Loucy (cell line): ENCODE measurements around the gene TMEM53.

Experiments used
- EZH2phosphoT487 ChIP-seq: fragments of 200-600 bp; IDR thresholded peaks from 2 replicates; pipeline ENCODE4 v1.6.1; 2018; ENCODE audit warnings: antibody characterized with exemption, mild to moderate bottlenecking, moderate library complexity, borderline replicate concordance
- TF ChIP-seq, protein P1 (sequence below): fragments of 200-600 bp; sonication (generic); conservative IDR thresholded peaks from 2 replicates; pipeline ENCODE4 v1.5.1; 2014; ENCODE audit warnings: mild to moderate bottlenecking, antibody characterized with exemption, low read length

- TF ChIP-seq, protein P1, sequence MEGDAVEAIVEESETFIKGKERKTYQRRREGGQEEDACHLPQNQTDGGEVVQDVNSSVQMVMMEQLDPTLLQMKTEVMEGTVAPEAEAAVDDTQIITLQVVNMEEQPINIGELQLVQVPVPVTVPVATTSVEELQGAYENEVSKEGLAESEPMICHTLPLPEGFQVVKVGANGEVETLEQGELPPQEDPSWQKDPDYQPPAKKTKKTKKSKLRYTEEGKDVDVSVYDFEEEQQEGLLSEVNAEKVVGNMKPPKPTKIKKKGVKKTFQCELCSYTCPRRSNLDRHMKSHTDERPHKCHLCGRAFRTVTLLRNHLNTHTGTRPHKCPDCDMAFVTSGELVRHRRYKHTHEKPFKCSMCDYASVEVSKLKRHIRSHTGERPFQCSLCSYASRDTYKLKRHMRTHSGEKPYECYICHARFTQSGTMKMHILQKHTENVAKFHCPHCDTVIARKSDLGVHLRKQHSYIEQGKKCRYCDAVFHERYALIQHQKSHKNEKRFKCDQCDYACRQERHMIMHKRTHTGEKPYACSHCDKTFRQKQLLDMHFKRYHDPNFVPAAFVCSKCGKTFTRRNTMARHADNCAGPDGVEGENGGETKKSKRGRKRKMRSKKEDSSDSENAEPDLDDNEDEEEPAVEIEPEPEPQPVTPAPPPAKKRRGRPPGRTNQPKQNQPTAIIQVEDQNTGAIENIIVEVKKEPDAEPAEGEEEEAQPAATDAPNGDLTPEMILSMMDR = no peak
- no peak for TF ChIP-seq EZH2phosphoT487
Observed at GRCh38 chr1:44664730-44665370, 9.4 kb downstream of the TMEM53 start.
